DOHH2 (cell line): ENCODE measurements around the gene PTGDR.
A peak's percentile ranks its signal among the peaks of the same experiment; 100 is the strongest.

ENCODE experiments used
- H3F3A ChIP-seq: fragments of 200-600 bp; sonication (generic), shearing (Covaris generic); 2 replicates; pipeline ENCODE4 v1.6.0; 2016; ENCODE audit warnings: antibody characterized with exemption, mild to moderate bottlenecking; ENCODE audit not compliant: control insufficient read depth, insufficient read depth
- H3K27ac ChIP-seq: fragments of 200-600 bp; sonication (generic); 2 replicates; pipeline ENCODE4 v1.5.1; 2014; ENCODE audit warnings: low read depth, mild to moderate bottlenecking, low read length, moderate library complexity
- H3K27me3 ChIP-seq: fragments of 200-600 bp; sonication (generic); 2 replicates; pipeline ENCODE4 v1.6.1; 2014; ENCODE audit warnings: mild to moderate bottlenecking, low read length, mixed read lengths; ENCODE audit not compliant: control insufficient read depth
- H3K36me3 ChIP-seq: fragments of 200-600 bp; sonication (generic); 2 replicates; pipeline ENCODE4 v1.6.1; 2014; ENCODE audit warnings: mild to moderate bottlenecking, low read length, moderate library complexity, mixed read lengths; ENCODE audit not compliant: control insufficient read depth
- H3K4me1 ChIP-seq: fragments of 200-600 bp; sonication (generic); 2 replicates; pipeline ENCODE4 v1.6.1; 2014; ENCODE audit warnings: mild to moderate bottlenecking, low read length, mixed read lengths; ENCODE audit not compliant: control insufficient read depth
- H3K4me2 ChIP-seq: fragments of 200-600 bp; sonication (generic); 2 replicates; pipeline ENCODE4 v1.6.0; 2014; ENCODE audit warnings: mild to moderate bottlenecking, low read length, moderate library complexity
- H3K4me3 ChIP-seq: fragments of 200-600 bp; sonication (generic); 2 replicates; pipeline ENCODE4 v1.5.1; 2014; ENCODE audit warnings: mild to moderate bottlenecking, low read length, mixed read lengths
- H3K79me2 ChIP-seq: fragments of 200-600 bp; sonication (generic); 2 replicates; pipeline ENCODE4 v1.6.1; 2014; ENCODE audit warnings: mild to moderate bottlenecking, low read length, mixed read lengths; ENCODE audit not compliant: control insufficient read depth
- H3K9me2 ChIP-seq: fragments of 200-600 bp; sonication (generic); replicated peaks from 2 replicates; pipeline ENCODE4 v1.6.1; 2014; ENCODE audit warnings: mild to moderate bottlenecking, low read length, mixed read lengths; ENCODE audit not compliant: control insufficient read depth
- H3K9me3 ChIP-seq: fragments of 200-600 bp; sonication (generic); 2 replicates; pipeline ENCODE4 v1.6.1; 2014; ENCODE audit warnings: antibody characterized with exemption, low read length, mixed read lengths; ENCODE audit not compliant: control insufficient read depth, insufficient read depth
- H4K20me1 ChIP-seq: fragments of 200-600 bp; sonication (generic); 2 replicates; pipeline ENCODE4 v1.6.0; 2014; ENCODE audit warnings: low read depth, mild to moderate bottlenecking, antibody characterized with exemption, low read length, moderate library complexity; ENCODE audit not compliant: control insufficient read depth, insufficient read depth
- EZH2phosphoT487 ChIP-seq: fragments of 200-600 bp; sonication (generic); IDR thresholded peaks from 2 replicates; pipeline ENCODE4 v1.6.1; 2017; ENCODE audit warnings: borderline replicate concordance, mild to moderate bottlenecking, antibody characterized with exemption, low read length, moderate library complexity, mixed read lengths
- TF ChIP-seq, protein P1 (sequence below): fragments of 200-600 bp; sonication (generic); IDR thresholded peaks from one replicate; pipeline ENCODE4 v1.5.1; 2014; ENCODE audit warnings: antibody characterized with exemption, mild to moderate bottlenecking, low read depth, low read length; ENCODE audit not compliant: poor library complexity, severe bottlenecking

PTGDR gene

DNA sequence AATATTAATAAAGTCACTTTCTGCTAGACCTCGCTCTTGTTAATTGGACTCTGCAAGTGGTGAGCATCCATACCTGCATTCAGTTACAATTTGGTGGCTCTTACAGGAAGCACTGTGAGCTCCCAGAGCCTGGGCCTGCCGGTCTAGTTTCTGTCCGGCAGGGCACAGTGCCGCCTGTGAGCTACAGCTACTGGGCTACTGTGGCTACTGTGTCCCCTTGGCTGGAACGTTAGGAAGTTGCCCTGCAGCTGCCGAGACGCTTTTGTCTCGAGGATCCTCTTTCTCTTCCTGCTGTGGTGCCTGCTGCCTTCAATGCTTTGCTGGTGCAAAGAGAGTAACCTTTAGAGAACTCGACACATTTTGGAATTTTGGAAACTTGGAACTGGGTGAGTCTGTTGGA lies 44.6 kb upstream of the PTGDR start:
- no peaks in the 10 kb centered on the region for H4K20me1 ChIP-seq
- H3F3A ChIP-seq: no peaks in the 10 kb centered on the region
- no peak for TF ChIP-seq EZH2phosphoT487
- TF ChIP-seq, protein P1, sequence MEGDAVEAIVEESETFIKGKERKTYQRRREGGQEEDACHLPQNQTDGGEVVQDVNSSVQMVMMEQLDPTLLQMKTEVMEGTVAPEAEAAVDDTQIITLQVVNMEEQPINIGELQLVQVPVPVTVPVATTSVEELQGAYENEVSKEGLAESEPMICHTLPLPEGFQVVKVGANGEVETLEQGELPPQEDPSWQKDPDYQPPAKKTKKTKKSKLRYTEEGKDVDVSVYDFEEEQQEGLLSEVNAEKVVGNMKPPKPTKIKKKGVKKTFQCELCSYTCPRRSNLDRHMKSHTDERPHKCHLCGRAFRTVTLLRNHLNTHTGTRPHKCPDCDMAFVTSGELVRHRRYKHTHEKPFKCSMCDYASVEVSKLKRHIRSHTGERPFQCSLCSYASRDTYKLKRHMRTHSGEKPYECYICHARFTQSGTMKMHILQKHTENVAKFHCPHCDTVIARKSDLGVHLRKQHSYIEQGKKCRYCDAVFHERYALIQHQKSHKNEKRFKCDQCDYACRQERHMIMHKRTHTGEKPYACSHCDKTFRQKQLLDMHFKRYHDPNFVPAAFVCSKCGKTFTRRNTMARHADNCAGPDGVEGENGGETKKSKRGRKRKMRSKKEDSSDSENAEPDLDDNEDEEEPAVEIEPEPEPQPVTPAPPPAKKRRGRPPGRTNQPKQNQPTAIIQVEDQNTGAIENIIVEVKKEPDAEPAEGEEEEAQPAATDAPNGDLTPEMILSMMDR: no peak
- peaks cover 13% of the 10 kb centered on the region for H3K4me1 ChIP-seq
- no peaks in the 10 kb centered on the region for H3K79me2 ChIP-seq
- H3K4me3 ChIP-seq: no peak overlapping the region
- no peaks in the 10 kb centered on the region for H3K9me2 ChIP-seq
- H3K9me3 ChIP-seq: no peaks in the 10 kb centered on the region
- no peaks in the 10 kb centered on the region for H3K27me3 ChIP-seq
- H3K4me2 ChIP-seq: no peak overlapping the region
- H3K27ac ChIP-seq: no peak overlapping the region
- H3K36me3 ChIP-seq: no peaks in the 10 kb centered on the region

DNA sequence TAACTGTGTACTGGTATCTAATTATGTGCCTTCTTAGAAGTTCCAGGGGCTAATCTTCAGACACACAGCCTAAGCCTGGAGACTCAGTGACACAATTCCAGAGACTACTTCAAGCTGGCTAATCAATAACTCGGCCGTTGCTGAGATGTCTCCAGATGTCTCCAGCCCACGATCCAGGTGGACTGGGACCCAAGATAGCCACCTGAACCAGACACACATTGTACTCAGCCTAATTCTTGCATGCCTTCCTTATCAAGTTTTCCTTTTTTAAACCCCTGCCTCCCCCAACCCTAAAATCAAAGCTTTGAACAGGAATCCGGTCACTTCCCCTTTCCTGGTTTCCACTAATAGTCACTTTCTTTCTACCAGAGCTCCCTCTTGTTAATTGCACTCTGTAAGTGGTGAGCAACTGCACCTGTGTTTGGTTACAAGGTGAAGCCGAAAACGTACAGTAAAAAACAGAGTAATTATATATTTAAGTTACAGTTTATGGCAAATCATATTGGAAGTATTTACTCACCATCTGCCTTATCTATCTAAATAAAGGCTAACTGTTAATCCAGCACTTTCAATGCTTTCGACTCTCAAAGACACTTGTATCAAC lies 39.8 kb upstream of the PTGDR start:
- Histone ChIP-seq H3K36me3 (no peaks in the 10 kb centered on the region), H3F3A (no peaks in the 10 kb centered on the region), H4K20me1 (no peaks in the 10 kb centered on the region), H3K4me1 (peaks cover 38% of the 10 kb centered on the region), H3K4me2 (peak overlapping the region; percentile 42), H3K9me3 (no peaks in the 10 kb centered on the region), H3K79me2 (no peaks in the 10 kb centered on the region), H3K9me2 (no peaks in the 10 kb centered on the region), H3K27ac (peak overlapping the region; percentile 26; the same call in 1 of the 2 replicates), H3K4me3 (peak overlapping the region; percentile 22; the same call in 1 of the 2 replicates), H3K27me3 (no peaks in the 10 kb centered on the region)
- TF ChIP-seq, protein P1: no peak
- TF ChIP-seq EZH2phosphoT487: no peak

DNA sequence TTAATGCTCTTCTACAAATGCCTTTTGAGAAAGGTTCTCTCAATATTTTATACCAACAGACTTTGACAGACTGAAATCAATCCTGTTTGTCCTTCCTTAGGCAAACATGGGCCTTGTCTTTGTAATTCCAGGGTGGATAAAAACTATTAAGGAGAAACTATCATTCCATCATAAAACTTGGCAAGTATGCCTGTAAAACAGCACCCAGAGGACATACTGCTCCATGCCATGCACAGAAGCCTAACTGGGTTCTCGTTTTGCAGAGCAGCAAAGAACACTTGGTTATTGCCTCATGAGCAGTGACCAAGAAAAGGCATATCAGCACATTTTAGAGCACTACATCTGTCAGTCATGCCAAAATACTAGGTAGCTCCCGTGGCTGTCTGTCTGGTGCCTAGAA lies 33.8 kb upstream of the PTGDR start:
- Histone ChIP-seq H3K27me3 (no peaks in the 10 kb centered on the region), H3K9me2 (no peaks in the 10 kb centered on the region), H3K27ac (no peak overlapping the region), H3K9me3 (no peaks in the 10 kb centered on the region), H4K20me1 (no peaks in the 10 kb centered on the region), H3K4me2 (no peak overlapping the region), H3K4me1 (peaks cover 52% of the 10 kb centered on the region), H3F3A (no peaks in the 10 kb centered on the region), H3K36me3 (no peaks in the 10 kb centered on the region), H3K4me3 (no peak overlapping the region), H3K79me2 (no peaks in the 10 kb centered on the region)
- TF ChIP-seq EZH2phosphoT487: no peak
- TF ChIP-seq, protein P1: no peak

DNA sequence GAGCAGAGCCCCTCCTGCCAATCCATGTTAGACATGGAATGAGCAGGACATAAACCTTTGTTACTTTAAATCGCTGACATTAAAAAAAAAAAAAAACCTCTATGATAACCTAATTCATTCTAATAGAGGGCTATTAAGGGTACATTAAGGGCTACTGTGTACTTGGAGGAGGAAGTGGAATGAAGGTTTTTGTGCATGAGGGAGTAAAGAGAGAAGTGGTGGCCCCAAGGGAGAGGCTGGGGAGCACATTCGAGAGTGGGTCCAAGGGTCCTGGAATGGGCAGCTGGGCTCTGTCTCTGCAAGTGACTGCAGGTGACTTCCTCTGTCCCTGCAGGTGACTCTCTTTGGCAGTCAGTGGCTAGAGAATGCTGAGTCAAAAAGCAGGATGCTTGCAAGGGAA lies 32.1 kb upstream of the PTGDR start:
- H3K9me3 ChIP-seq: no peaks in the 10 kb centered on the region
- H3K27me3 ChIP-seq: no peaks in the 10 kb centered on the region
- no peaks in the 10 kb centered on the region for H3K79me2 ChIP-seq
- no peaks in the 10 kb centered on the region for H3K36me3 ChIP-seq
- peaks cover 35% of the 10 kb centered on the region for H3K4me1 ChIP-seq
- no peaks in the 10 kb centered on the region for H4K20me1 ChIP-seq
- H3K9me2 ChIP-seq: no peaks in the 10 kb centered on the region
- H3K4me2 ChIP-seq: peak overlapping the region; percentile 57
- no peaks in the 10 kb centered on the region for H3F3A ChIP-seq
- H3K4me3 ChIP-seq: peak overlapping the region; percentile 33
- peak overlapping the region; percentile 29; the same call in 1 of the 2 replicates for H3K27ac ChIP-seq
- TF ChIP-seq, protein P1: no peak
- TF ChIP-seq EZH2phosphoT487: no peak
